Measurements from ENCODE around the gene MYBL2. TPM values are rescaled to one million over a fixed set of nuclear protein-coding genes. Genes with fewer than 3 reads are reported as not detected.

MYBL2 gene
- total RNA-seq, 1 donor from 2014 or later = 0.41 TPM

DNA sequence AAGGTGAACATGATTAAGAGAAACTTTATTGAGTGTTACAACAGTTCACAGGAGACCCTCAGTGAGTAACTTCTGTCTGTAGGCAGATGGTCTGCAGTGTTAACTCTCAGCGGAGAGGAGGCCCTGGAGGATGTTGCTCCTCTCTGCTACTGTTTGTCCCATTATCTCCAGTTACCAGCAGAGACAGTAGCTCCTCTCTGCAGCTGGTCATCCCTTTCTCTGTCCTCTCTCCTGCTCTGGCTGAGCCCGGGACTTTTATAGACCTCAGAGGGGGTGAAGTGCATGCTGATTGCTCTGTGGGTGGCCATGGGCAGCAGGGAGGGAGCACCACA is 54.1 kb downstream of the MYBL2 start:
- no peak for FAIRE-seq

DNA sequence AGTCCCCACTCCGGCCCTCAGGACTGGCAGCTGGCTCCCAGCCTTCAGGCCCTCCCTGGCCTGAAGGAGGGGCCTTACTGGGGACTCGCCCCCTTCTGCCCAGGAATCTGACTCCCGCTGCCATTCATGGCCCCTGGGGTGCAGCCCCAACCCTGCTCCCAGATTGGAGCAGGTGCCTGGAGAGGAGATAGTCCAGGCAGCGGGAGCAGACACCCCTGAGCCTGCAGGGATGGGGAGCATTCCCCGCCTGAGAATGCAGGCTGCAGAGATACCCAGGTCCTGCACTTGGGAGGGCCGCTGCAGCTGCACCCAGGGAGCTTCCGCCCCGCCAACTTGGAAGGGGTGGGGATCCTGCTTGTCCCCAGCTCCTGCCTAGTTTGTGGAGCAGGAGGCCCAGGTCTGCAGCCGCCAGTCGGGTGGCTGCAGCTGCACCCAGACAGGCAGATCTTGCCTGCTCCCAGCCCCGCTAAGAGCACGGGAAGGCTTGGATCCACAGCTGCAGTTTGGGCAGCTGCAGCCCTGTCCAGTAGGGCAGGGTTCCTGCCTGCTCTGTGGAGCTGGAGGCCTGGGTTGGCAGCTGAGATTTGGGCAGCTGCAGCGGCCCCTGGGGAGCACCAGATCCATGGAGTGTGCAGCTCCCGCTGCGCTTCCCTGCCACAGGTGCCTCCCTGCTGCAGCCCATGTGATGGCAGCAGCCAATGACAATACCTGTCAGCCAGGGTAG is 54.7 kb downstream of the MYBL2 start:
- FAIRE-seq = no peak

More for the DNA sequence above, 54.1 kb downstream of the MYBL2 start:
- no peak for DNase-seq (ENCODE audit: low spot score in 2 of 2)

DNA sequence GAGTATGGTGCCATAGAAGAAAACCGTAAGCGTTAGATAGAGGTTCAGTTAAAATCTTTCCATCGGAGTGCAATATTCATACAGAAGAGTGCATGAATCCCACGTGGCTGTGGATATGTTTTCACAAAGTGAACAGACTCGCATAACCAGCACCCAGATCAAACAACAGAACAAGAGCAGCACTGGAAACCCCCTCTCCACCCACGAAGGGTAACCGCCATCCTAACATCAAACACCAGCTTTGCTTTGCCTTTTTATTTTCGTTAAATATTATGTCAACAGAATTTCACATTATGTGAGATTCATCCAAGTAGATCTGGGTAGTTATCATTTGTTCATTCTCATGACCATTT is 55.2 kb downstream of the MYBL2 start:
- DNase-seq (ENCODE audit: low spot score in 2 of 2) (no peak), FAIRE-seq (no peak)

More for the DNA sequence above, 54.7 kb downstream of the MYBL2 start:
- no peak for DNase-seq (ENCODE audit: low spot score in 2 of 2)

DNA sequence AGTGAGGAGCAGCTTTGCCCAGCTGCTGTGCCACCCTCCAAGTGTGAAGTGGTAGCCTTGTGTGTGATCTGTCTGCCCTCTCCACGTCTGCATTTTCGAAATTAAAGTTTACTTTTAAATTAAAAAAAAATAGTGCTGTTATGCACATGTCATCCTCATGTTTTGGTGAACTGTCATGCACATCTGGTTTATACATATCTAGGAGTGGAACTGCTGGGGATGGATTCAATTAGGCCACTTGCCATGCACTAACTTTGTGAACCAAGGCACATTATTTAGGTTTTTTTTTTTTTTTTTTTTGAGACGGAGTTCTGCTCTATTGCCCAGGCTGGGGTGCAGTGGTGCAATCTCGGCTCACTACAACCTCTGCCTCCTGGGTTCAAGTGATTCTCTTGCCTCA is 56.3 kb downstream of the MYBL2 start:
- FAIRE-seq = no peak
- no peak for DNase-seq (ENCODE audit: low spot score in 2 of 2)

DNA sequence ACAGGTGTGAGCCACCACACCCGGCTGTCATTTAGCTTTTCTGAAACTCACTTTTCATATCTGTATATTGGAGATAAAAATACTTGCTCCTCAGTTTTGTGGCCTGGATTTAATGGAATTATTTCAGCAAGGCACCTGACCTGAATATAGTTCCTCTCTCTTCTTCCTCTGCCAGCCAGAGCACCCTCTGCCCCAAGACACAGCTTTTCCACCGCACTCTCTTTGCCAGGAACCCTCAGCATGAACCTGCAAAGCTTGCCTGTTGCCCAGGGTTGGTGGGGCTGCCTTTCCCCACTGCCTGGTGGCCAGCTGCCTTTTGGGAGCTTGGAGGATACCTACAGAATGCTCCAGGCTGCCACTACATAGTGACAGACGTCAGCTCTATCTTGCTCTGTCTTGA is 56.8 kb downstream of the MYBL2 start:
- FAIRE-seq = no peak

DNA sequence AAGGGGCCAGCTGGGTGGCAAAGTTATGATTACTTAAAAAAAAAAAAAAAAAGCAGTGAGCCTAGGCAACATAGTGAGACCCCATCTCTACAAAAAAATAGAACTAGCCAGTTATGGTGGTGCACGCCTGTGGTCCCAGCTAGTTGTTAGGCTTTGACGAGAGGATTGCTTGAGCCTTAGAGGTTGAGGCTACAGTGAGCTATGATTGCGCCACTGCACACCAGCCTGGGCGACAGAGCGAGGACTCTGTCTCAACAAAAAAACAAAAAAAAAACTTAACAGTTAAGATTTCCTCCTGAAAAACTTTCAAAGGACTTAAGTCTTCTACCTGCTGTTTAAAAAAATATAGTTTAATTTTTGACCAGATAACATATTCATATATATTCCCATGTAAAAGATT is 57.5 kb downstream of the MYBL2 start:
- no peak for FAIRE-seq

More for the DNA sequence above, 56.8 kb downstream of the MYBL2 start:
- no peak for DNase-seq (ENCODE audit: low spot score in 2 of 2)

DNA sequence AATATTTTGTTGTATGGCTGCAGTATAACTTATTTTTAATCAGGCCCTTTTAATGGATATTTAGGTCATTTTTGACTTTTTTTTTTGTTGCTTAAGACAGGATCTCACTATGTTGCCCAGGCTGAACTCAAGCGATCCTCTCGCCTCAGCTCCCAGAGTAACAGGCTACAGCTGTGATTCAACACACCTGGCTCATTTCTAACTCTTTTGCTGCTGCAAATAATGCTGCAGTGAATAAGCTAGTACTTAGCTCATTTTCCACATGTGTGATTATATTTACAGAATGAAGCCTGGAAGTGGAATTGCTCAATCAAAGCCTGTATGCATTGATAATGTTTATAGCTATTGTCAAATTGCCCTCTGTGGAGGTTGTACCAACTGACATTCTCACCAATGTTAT is 58.8 kb downstream of the MYBL2 start:
- DNase-seq (ENCODE audit: low spot score in 2 of 2) = no peak
- no peak for FAIRE-seq

More for the DNA sequence above, 57.5 kb downstream of the MYBL2 start:
- no peak for DNase-seq (ENCODE audit: low spot score in 2 of 2)

DNA sequence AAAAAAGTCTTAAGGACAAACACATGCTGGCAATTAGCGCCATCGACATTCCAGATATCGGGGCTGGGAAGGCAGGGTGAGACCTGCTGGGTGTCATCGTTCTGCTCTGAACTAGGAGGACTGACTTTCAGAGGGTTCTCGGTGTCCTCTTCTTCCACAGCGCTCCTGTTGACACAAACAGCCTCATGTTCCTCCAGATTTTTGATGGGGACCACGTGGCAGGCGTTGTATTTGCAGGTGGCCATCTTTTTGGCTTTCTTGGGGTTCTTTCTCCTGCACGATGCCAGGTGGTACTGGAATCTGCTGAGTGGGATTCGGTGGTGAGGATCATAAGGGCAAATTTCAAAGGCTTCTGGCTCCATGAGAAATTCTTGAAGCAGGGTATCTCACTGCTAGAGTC is 59.4 kb downstream of the MYBL2 start:
- FAIRE-seq = no peak
- DNase-seq (ENCODE audit: low spot score in 2 of 2) = no peak

DNA sequence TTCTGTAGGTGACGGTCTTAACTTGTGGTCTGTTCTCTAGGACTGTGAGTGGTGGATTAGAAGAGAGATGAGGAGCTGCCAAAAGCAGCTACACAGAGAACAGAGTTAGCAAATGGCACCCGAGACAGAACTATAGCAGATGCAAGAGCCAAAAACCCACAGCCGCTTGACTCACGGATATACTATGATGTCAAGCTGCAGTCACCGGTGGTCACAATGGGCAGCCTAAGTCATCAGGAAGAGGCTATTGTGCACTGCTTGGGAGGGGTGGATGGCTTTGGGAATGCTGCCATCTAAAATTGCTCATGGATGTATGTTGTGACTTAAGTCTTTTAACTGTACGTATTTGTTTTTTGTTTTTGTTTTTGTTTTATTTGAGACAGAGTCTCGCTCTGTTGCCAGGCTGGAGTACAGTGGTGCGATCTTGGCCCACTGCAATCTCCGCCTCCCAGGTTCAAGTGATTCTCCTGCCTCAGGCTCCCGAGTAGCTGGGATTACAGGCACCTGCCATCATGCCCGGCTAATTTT is 60.0 kb downstream of the MYBL2 start, which contains the start of gene GTSF1L:
Gene GTSF1L (minus strand): TSS at position 192 of the 528 bp plus-strand sequence. CDS start 308 bp downstream, outside the sequence.
- DNase-seq (ENCODE audit: low spot score in 2 of 2) (no peak), FAIRE-seq (no peak)

DNA sequence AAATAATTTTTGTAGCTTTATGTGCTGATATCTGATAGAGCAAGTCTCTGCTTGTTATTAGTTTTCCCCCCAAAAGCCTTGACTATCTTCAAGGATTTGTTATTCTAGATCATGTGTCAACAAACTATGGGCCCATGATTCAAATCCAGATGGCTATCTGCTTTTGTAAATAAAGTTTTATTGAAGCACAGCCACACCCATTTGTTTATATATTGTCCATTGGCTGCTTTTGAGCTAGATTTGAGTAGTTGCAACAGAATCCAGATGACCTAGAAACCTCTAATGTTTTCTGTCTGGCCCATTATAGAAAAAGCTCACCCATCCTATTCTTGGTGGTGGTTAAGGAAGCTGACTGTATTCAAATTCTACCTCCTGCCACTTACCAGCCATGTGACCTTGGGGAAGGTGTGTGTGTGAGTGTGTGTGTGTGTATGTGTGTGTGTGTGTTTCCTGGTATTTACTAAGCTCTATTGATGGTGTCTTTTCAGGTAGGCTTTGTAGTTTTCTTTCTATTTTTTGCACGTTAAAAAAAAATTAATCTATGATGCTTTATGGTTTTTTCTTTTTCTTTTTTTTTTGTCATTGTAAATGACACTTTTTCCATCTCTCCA is 61.2 kb downstream of the MYBL2 start:
- DNase-seq (ENCODE audit: low spot score in 2 of 2) (no peak), FAIRE-seq (no peak)

DNA sequence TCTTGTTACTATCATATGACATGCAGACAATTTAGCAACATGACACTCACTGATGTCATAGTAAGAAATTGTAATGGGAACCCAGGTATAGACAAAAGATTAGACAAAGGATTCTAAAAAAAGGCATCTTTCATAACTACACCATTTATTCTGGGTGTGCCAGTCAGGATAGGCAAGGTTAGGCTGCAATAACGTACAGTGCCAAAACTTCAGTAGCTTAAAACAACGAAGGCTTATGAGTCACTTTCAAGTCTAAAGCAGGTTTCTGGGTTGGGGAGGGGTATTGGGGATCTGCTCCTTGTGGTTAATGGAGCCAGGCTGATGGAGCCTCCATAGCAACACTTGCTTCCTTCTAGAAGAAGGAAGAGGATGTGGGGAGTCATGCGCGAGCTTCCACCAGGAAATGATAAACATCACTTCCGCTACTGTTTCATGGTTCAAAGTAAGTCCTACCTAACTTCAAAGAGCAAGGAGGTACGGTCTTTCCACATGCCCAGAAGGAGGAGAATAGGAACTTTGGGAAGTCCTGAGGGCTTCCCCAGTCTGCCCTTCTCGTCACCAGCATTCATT is 61.9 kb downstream of the MYBL2 start:
- FAIRE-seq = no peak
- DNase-seq (ENCODE audit: low spot score in 2 of 2) = no peak

DNA sequence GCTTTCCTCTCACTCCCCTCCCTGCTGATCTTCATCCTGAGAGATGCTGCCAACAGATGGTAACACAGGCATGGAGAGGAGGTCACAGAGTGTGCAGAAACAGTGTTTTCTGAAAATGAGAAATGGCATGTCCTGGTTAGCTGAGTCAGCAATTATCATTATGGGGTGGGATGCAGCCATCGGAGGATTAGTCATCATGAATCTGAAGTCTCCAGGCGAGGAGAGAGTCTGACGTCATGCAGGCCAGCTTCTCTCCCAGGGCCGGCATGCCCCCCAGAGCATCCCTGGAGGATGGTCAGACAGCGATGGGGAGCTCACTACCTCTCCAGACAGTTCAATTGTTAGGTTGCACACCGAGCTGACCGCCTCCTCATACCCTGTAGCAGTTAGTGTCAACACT is 64.6 kb downstream of the MYBL2 start:
- FAIRE-seq (no peak), DNase-seq (ENCODE audit: low spot score in 2 of 2) (no peak)

DNA sequence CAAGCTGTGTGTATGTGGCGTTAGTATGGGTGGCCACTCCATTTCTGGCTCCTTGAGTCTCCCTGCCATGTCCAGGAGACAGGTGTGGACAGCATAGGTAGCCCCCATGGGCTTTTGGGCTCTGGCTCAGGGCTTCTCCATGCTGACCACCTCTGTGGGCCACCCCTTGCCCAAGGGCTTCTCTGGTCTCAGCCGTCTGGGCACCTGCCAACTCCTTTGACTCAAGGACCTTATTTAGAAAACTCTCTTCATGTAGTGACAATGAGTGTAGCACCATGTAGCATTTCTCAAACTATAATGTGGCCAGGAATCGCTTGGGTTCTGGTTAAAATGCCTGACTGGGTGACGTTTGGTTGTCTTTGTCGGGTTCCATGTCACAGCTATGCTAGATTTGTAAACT is 65.0 kb downstream of the MYBL2 start:
- no peak for FAIRE-seq
- DNase-seq (ENCODE audit: low spot score in 2 of 2) = no peak

DNA sequence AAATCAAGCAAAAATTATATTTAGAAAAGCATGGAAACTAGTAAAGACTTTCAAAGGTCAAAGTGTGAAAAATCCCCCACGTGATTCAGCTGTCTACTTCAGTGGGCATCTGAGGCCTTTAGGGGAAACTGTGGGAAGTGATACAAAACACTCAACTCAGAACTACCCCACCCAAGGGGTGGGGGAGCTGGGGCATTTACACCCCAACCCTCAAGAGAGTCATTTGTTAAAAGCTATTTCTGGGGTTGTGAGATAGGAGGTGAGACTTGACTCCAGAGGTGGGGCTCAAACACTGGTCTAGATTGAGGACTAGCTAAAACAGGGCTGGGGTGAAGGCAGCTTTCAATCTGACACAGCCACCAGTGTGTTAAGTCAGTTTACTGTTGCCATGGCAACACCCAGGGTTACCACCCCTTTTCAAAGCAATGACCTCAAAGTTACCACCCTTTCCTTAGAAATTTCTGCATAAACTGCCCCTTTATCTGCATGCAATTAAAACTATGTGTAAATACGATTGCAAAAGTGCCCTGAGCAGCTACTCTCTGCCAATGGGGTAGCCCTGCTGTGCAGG is 69.8 kb downstream of the MYBL2 start:
- DNase-seq (ENCODE audit: low spot score in 2 of 2) = no peak

DNA sequence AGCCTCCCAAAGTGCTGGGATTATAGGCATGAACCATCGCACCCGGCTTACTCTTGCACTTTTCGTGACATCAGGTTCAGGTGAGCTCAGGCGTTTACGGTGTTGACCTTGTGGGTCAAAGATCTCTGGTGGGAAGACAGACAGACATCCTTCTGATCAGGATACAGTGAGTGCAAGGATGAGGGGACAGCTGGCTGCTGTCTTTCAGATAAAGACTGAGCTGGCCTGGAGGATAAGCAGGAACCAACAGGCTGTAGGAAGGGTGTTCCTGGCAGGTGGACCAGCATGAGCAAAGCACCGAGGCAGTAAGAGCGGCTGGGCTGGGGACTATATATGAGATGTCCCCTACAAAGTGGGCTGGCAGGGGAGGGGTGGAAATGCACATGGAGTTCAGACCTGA is 71.0 kb downstream of the MYBL2 start:
- DNase-seq (ENCODE audit: low spot score in 2 of 2) = no peak
- FAIRE-seq = no peak

More for the DNA sequence above, 69.8 kb downstream of the MYBL2 start:
- no peak for FAIRE-seq

DNA sequence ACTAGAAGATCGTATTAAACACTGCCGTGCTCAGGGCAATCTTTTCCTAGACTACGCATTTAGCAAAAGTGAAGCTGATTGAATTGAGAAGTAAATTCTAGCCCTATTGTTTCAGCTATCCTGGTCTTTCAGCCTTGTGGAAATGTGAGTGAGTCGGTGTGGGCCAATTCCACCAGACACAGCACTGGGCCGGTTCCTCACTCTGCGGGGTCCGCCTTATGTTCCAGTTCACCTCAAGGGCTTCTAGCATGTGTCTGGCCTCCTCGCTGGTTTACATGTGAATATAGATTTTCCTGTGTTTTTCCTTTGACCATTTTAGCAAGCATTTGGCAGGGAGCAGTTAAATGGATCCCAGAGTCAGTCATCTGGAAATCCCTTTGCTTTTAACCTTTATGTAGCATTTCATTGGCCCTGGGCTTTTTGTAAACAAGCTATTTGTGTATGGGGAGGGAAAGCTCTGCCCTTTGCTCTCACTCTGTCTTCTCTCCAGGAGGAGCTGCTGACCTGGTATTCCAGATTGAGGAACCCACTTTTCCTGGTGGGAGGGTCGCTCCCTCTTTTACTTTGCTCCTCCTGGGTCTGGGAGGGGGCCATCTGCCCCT is 72.3 kb downstream of the MYBL2 start:
- DNase-seq (ENCODE audit: low spot score in 2 of 2) (no peak), FAIRE-seq (no peak)

DNA sequence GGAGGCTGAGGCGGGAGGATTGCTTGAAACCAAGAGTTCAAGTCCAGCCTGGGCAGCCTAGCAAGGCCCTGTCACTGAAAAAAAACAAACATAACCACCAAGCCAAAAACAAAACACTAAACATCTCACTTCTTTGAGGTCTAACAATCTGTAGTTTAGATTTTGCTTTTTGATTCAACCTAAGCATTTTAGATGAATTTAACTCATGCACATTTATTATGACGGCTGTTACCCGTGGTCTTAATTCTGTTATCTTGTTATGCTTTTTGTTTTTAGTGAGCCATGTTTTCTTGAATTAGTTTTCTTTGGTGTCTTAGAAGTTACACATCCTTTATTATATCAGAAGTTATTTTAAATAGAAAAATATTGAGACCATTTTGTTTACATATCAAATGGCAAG is 73.7 kb downstream of the MYBL2 start:
- no peak for DNase-seq (ENCODE audit: low spot score in 2 of 2)
- no peak for FAIRE-seq

DNA sequence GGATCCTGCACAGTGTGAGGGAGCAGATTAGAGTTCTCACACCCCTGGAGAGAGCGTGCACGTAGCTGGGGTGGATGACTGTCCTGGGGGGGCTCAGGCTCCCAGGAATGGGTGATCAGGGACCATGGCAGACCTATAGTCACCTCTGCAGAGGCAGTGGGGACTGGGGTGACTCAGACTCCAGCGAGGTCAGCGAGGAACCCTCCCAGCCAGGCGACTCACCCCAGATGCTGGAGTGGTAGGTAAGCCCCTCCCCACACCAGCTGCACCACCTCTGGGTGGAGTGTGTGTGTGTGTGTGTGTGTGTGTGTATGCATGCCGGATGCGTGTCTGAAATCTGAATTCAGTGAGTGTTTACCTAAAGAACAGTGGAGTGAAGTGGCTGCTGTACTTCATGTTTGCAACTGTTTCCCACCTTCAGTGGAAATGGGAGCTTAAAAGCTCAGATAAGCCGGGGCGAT is 77.3 kb downstream of the MYBL2 start:
- no peak for FAIRE-seq
- DNase-seq (ENCODE audit: low spot score in 2 of 2) = no peak

DNA sequence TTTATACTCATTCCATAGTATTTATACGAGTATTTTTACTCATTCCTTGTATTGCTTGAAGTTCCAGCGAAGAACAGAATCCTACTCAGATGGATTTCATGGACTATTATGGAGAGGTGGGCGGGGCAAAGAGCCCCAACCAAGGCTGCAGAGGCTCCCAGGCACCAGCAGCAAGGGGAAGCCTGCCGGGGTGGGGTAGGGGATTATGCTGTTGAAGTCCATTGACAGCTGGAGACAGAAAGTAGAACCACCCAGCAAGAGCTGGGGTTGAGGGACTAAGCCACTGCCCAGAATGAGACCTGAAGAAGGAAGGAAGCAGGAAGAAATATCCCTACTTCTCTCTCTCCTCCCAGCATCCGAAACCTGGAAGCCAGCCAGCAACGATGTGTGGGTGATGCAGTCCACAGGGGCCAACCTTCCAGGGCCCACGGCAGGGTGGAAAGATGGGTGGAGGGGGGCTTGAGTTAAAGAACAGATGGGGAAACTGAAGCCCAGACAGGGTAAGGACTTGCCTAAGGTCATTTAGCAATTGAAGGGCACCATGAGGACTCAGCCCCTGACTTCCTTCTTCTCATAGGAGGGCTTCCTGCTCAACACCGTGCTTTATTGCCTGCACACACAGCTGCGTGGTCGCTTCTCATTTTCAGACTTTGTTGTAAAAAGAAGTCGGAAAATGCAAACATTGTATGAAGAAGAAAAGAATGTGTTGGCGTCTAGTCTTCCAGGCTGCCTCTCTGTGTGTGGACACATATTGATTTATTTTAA is 78.2 kb downstream of the MYBL2 start:
- DNase-seq (ENCODE audit: low spot score in 2 of 2) = no peak
- FAIRE-seq = no peak
